Naive thymus-derived CD4-positive, alpha-beta T cell (primary cell): ENCODE results near the gene ADAMTS9. TPM values are rescaled to one million over a fixed set of nuclear protein-coding genes. Genes with fewer than 3 reads are reported as not detected.

Experiments used
- ATAC-seq: fragments of 150-1000 bp; cut with Tn5 transposase; 2 replicates; pipeline ENCODE4 v1.10.0; 2021; ENCODE audit warnings: mild to moderate bottlenecking, moderate library complexity
- CTCF ChIA-PET: fragments of 350-600 bp; sonication (Branson Sonifier 250); formaldehyde crosslinking; loops from one replicate; lab custom pipeline; 2021; ENCODE audit warnings: antibody characterized with exemption; lab: Charles Lee
- POLR2A ChIA-PET: fragments of 350-600 bp; sonication (Branson Sonifier 250); formaldehyde crosslinking; loops from one replicate; lab custom pipeline; 2021; ENCODE audit warnings: antibody characterized with exemption, inconsistent platforms; lab: Charles Lee
- DNase-seq, 9 donors: peaks; one replicate each; pipeline versions ENCODE4 v3.0.0 to v3.0.0-alpha.2; 2020 to 2022; ENCODE audit warnings: mixed read lengths in 1 of 9
- H3K27ac ChIP-seq: one replicate; pipeline ENCODE4 v1.7.0; 2013; ENCODE audit warnings: mild to moderate bottlenecking, low read depth, low read length, moderate library complexity
- H3K27me3 ChIP-seq, 2 donors: one replicate each; pipeline ENCODE4 v1.7.0; 2013; ENCODE audit warnings: low read length in 2 of 2, mild to moderate bottlenecking in 2 of 2, moderate library complexity in 2 of 2; ENCODE audit not compliant: control insufficient read depth in 2 of 2, insufficient read depth in 2 of 2
- H3K36me3 ChIP-seq, 3 experiments: 1 replicate in 2 of 3; 2 replicates in 1 of 3; pipeline ENCODE4 v1.7.0; 2013; ENCODE audit warnings: low read length in 3 of 3, mild to moderate bottlenecking in 3 of 3, moderate library complexity in 1 of 3; ENCODE audit not compliant: insufficient read depth in 3 of 3, control insufficient read depth in 2 of 3
- H3K4me1 ChIP-seq, 2 donors: one replicate each; pipeline ENCODE4 v1.7.0; 2013; ENCODE audit warnings: low read length in 2 of 2, mild to moderate bottlenecking in 2 of 2, moderate library complexity in 1 of 2; ENCODE audit not compliant: control insufficient read depth in 2 of 2, insufficient read depth in 2 of 2
- H3K4me3 ChIP-seq: 2 replicates; pipeline ENCODE4 v1.7.0; 2013; ENCODE audit warnings: mild to moderate bottlenecking, low read length
- H3K9me3 ChIP-seq, 3 experiments: 1 replicate in 2 of 3; 2 replicates in 1 of 3; pipeline ENCODE4 v1.7.0; 2013; ENCODE audit warnings: low read length in 3 of 3; ENCODE audit not compliant: control insufficient read depth in 2 of 3
- H3K27ac Mint-ChIP-seq, 9 donors: one replicate each; pipeline ENCODE4 v1.8.0; 2020 to 2022; ENCODE audit warnings: mixed read lengths in 9 of 9, mild to moderate bottlenecking in 8 of 9, moderate library complexity in 5 of 9, inconsistent platforms in 2 of 9
- H3K27me3 Mint-ChIP-seq, 5 donors: one replicate each; pipeline ENCODE4 v1.8.0; 2021 to 2022; ENCODE audit warnings: mixed read lengths in 5 of 5, mild to moderate bottlenecking in 1 of 5
- H3K36me3 Mint-ChIP-seq, 5 donors: one replicate each; pipeline ENCODE4 v1.8.0; 2020 to 2022; ENCODE audit warnings: mixed read lengths in 5 of 5, mild to moderate bottlenecking in 3 of 5, inconsistent platforms in 1 of 5
- H3K4me1 Mint-ChIP-seq, 7 donors: one replicate each; pipeline ENCODE4 v1.8.0; 2020 to 2022; ENCODE audit warnings: mixed read lengths in 7 of 7, mild to moderate bottlenecking in 3 of 7, inconsistent platforms in 1 of 7
- H3K4me3 Mint-ChIP-seq, 10 donors: one replicate each; pipeline ENCODE4 v1.8.0; 2020 to 2022; ENCODE audit warnings: mild to moderate bottlenecking in 10 of 10, mixed read lengths in 10 of 10, moderate library complexity in 6 of 10, inconsistent platforms in 2 of 10
- H3K9me3 Mint-ChIP-seq, 11 donors: one replicate each; pipeline ENCODE4 v1.8.0; 2020 to 2022; ENCODE audit warnings: mixed read lengths in 11 of 11, mild to moderate bottlenecking in 4 of 11, inconsistent platforms in 1 of 11, moderate library complexity in 1 of 11
- intact Hi-C, 2 donors: fragments of 100-400 bp; cut with micrococcal nuclease; formaldehyde crosslinking; loops; one replicate each; pipeline ENCODE4 v1.15.1; 2023
- polyA plus RNA-seq, 2 donors: library from polyadenylated mRNA; unstranded; fragments of 300-500 nt; fragmentation: Illumina TruSeq; gene quantifications; one replicate each; pipeline ENCODE4 v1.2.3, GENCODE V29; 2021
- total RNA-seq, 6 experiments: library from RNA in 5 of 6; stranded (reverse) in 5 of 6; gene quantifications; 1 replicate in 5 of 6; 2 replicates in 1 of 6; pipeline ENCODE4 v1.2.3 and lab custom pipeline; 2021 to 2026

ADAMTS9 gene
- total and polyA plus RNA-seq, 7 experiments from 2014 or later, result not detected

- Mint-ChIP-seq H3K4me3 (no peak overlapping the region), H3K9me3 (peaks cover 0 to 13% (median 2%) of the 10 kb centered on the region in 11 donors), H3K36me3 (peaks cover 0 to 3% (median 0%) of the 10 kb centered on the region in 5 donors), H3K27ac (no peak overlapping the region), H3K4me1 (no peaks in the 10 kb centered on the region), H3K27me3 (peaks cover 0 to 6% (median 0%) of the 10 kb centered on the region in 5 donors)
- H3K4me1 ChIP-seq, result no peaks in the 10 kb centered on the region
- CTCF ChIA-PET, result interaction anchor here (0.6 kb wide), 1 partner anchor 1194 kb away, joined by 3 read pairs; no protein-coding TSS in a partner anchor
- no peak for DNase-seq
- H3K27me3 ChIP-seq, result no peaks in the 10 kb centered on the region
- intact Hi-C loops, result no loop called here
- H3K36me3 ChIP-seq, result no peaks in the 10 kb centered on the region
- no peak overlapping the region for H3K27ac ChIP-seq
- H3K9me3 ChIP-seq, result no peaks in the 10 kb centered on the region
- ATAC-seq, result no peak
- H3K4me3 ChIP-seq, result no peak overlapping the region
- POLR2A ChIA-PET, result no interaction called here
Measured at GRCh38 chr3:64617610-64618009, 70.2 kb downstream of the ADAMTS9 start.

GRCh38 chr3:64616953-64617352 lies 70.8 kb downstream of the ADAMTS9 start:
- H3K4me3 ChIP-seq, result no peak overlapping the region
- intact Hi-C loops, result no loop called here
- H3K9me3 ChIP-seq, result no peaks in the 10 kb centered on the region
- ChIA-PET POLR2A (no interaction called here), CTCF (no interaction called here)
- H3K27me3 Mint-ChIP-seq, result peaks cover 0 to 6% (median 0%) of the 10 kb centered on the region in 5 donors
- no peaks in the 10 kb centered on the region for H3K4me1 ChIP-seq
- no peak overlapping the region for H3K4me3 Mint-ChIP-seq
- no peaks in the 10 kb centered on the region for H3K36me3 ChIP-seq
- H3K4me1 Mint-ChIP-seq, result no peaks in the 10 kb centered on the region
- peaks cover 0 to 9% (median 1%) of the 10 kb centered on the region in 11 donors for H3K9me3 Mint-ChIP-seq
- ATAC-seq (no peak), DNase-seq (no peak)
- no peak overlapping the region for H3K27ac ChIP-seq
- H3K27me3 ChIP-seq, result no peaks in the 10 kb centered on the region
- no peak overlapping the region for H3K27ac Mint-ChIP-seq
- H3K36me3 Mint-ChIP-seq, result peaks cover 0 to 3% (median 0%) of the 10 kb centered on the region in 5 donors

- peaks cover 0 to 6% (median 0%) of the 10 kb centered on the region in 5 donors for H3K27me3 Mint-ChIP-seq
- intact Hi-C loops, result no loop called here
- ATAC-seq, result no peak
- POLR2A ChIA-PET, result no interaction called here
- Histone ChIP-seq H3K4me1 (no peaks in the 10 kb centered on the region), H3K36me3 (no peaks in the 10 kb centered on the region), H3K27me3 (no peaks in the 10 kb centered on the region), H3K4me3 (no peak overlapping the region), H3K9me3 (no peaks in the 10 kb centered on the region), H3K27ac (no peak overlapping the region)
- peaks cover 0 to 3% (median 0%) of the 10 kb centered on the region in 5 donors for H3K36me3 Mint-ChIP-seq
- CTCF ChIA-PET, result no interaction called here
- no peaks in the 10 kb centered on the region for H3K4me1 Mint-ChIP-seq
- no peak overlapping the region for H3K27ac Mint-ChIP-seq
- peaks cover 0 to 10% (median 2%) of the 10 kb centered on the region in 11 donors for H3K9me3 Mint-ChIP-seq
- no peak overlapping the region for H3K4me3 Mint-ChIP-seq
- no peak for DNase-seq
Measured at GRCh38 chr3:64612916-64613526, 74.8 kb downstream of the ADAMTS9 start.

- no peak overlapping the region for H3K27ac Mint-ChIP-seq
- H3K4me3 Mint-ChIP-seq, result no peak overlapping the region
- H3K4me1 Mint-ChIP-seq, result no peaks in the 10 kb centered on the region
- intact Hi-C loops, result no loop called here
- no peaks in the 10 kb centered on the region for H3K27me3 ChIP-seq
- ChIA-PET POLR2A (no interaction called here), CTCF (no interaction called here)
- no peak overlapping the region for H3K27ac ChIP-seq
- H3K9me3 Mint-ChIP-seq, result peaks cover 0 to 10% (median 2%) of the 10 kb centered on the region in 11 donors
- ATAC-seq (no peak), DNase-seq (no peak)
- H3K27me3 Mint-ChIP-seq, result peaks cover 0 to 7% (median 0%) of the 10 kb centered on the region in 5 donors
- no peaks in the 10 kb centered on the region for H3K36me3 ChIP-seq
- no peak overlapping the region for H3K4me3 ChIP-seq
- H3K4me1 ChIP-seq, result no peaks in the 10 kb centered on the region
- H3K9me3 ChIP-seq, result no peaks in the 10 kb centered on the region
- peaks cover 0 to 3% (median 0%) of the 10 kb centered on the region in 5 donors for H3K36me3 Mint-ChIP-seq
Measured at GRCh38 chr3:64612082-64612860, 75.5 kb downstream of the ADAMTS9 start.

- no peak overlapping the region for H3K4me3 Mint-ChIP-seq
Measured at GRCh38 chr3:64608741-64609140, 79.1 kb downstream of the ADAMTS9 start.

GRCh38 chr3:64607032-64607551 lies 80.7 kb downstream of the ADAMTS9 start:
- no peaks in the 10 kb centered on the region for H3K36me3 Mint-ChIP-seq
- no peak for ATAC-seq
- H3K4me3 Mint-ChIP-seq, result no peak overlapping the region
- peaks cover 0 to 10% (median 1%) of the 10 kb centered on the region in 11 donors for H3K9me3 Mint-ChIP-seq
- Histone ChIP-seq H3K27ac (no peak overlapping the region), H3K36me3 (no peaks in the 10 kb centered on the region), H3K27me3 (no peaks in the 10 kb centered on the region), H3K9me3 (no peaks in the 10 kb centered on the region), H3K4me1 (no peaks in the 10 kb centered on the region), H3K4me3 (no peak overlapping the region)
- ChIA-PET CTCF (no interaction called here), POLR2A (no interaction called here)
- H3K4me1 Mint-ChIP-seq, result no peaks in the 10 kb centered on the region
- peaks cover 0 to 5% (median 0%) of the 10 kb centered on the region in 5 donors for H3K27me3 Mint-ChIP-seq
- intact Hi-C loops, result no loop called here
- no peak for DNase-seq
- H3K27ac Mint-ChIP-seq, result no peak overlapping the region

More at GRCh38 chr3:64608741-64609140, 79.1 kb downstream of the ADAMTS9 start:
- ChIA-PET CTCF (no interaction called here), POLR2A (no interaction called here)
- intact Hi-C loops, result no loop called here
- no peak for DNase-seq
- Mint-ChIP-seq H3K4me1 (no peaks in the 10 kb centered on the region), H3K27ac (no peak overlapping the region), H3K9me3 (peaks cover 0 to 4% (median 1%) of the 10 kb centered on the region in 11 donors), H3K27me3 (peaks cover 0 to 5% (median 0%) of the 10 kb centered on the region in 5 donors), H3K36me3 (no peaks in the 10 kb centered on the region)
- no peak overlapping the region for H3K27ac ChIP-seq
- H3K4me3 ChIP-seq, result no peak overlapping the region
- H3K4me1 ChIP-seq, result no peaks in the 10 kb centered on the region
- H3K9me3 ChIP-seq, result no peaks in the 10 kb centered on the region
- H3K27me3 ChIP-seq, result no peaks in the 10 kb centered on the region
- no peaks in the 10 kb centered on the region for H3K36me3 ChIP-seq
- ATAC-seq, result no peak
